NCI-H2107 (cell line): ENCODE measurements around the gene RER1.

Experiments used
- DNase-seq: peaks from one replicate; lab custom pipeline; 2025; lab: John Stamatoyannopoulos, UW

RER1 gene

DNA sequence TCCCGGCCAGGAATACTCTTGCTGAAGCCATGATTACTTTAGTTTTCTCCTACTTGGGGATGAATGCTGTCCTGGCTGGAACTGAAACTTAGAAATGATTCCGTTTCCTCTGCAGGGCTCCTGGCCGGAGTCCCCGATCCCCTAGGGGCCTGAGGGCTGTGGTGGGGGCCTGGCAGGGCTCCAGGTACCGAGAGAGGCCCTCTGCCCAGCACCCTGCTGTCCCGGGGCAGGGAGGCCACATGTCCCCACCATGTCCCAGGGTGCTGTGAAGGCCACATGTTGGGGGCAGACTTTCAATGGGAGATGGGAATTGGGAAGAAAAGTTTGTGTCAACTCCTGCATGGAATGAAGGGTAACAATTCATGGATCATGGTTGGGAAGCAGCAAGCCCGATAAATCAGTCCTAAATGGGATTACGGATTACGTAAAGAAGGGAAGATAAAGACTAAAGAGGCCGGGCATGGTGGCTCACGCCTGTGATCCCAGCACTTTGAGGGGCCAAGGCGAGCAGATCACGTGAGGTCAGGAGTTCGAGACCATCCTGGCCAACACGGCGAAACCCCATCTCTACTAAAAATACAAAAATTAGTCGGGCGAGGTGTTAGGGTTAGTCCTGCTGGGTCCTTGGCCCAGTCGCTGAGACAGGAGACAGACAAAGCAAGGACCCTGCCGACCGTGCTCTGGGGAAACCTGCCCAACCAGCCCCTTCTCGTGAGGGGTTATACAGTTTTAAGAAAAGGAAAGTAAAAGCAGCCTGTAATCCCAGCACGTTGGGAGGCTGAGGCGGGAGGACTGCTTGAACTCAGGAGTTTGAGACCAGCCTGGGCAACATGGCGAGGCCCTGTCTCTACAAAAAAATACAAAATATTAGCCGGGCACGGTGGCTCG, 37.8 kb upstream of the RER1 start:
- DNase-seq: no peak

DNA sequence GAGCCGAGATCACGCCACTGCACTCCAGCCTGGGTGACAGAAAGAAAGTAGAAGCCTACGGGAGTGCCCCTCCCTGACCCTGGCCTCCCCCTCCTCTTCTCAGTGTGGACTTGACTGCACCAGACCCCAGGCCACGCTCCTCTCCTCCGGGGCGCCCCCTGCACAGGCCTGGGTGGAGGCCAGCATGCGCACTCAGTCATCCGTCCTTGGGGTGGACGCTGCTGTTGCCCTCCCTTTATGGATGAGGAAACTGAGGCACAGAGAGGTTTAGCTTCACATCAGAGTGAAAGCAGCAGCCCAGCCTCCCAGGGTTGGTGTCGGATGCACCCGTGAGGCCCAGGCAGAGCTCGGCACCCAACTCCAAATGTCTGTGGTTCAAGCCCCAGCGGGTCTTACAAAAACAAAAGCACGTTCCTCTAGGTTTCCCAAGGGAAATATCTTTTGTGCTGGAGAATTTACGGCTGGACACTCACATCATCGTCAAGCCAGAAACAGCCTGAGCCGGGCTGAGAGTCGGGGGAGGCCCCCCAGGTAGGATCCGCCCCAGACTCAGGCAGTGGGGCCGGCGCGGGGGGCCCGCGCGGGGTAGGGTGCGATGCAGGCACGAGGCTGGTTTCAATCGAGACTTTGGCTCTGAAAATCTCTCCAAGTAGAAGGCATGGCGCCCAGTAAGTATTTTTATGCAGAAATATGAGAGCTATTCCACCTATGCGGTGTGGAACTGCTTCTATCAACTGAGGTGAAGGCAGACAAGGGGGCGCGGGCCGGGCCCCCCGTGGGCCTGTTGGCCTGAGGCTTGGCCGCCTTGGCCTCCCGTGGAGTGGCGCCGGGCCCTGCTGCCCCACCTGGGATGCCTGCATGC, 36.9 kb upstream of the RER1 start:
- no peak for DNase-seq

DNA sequence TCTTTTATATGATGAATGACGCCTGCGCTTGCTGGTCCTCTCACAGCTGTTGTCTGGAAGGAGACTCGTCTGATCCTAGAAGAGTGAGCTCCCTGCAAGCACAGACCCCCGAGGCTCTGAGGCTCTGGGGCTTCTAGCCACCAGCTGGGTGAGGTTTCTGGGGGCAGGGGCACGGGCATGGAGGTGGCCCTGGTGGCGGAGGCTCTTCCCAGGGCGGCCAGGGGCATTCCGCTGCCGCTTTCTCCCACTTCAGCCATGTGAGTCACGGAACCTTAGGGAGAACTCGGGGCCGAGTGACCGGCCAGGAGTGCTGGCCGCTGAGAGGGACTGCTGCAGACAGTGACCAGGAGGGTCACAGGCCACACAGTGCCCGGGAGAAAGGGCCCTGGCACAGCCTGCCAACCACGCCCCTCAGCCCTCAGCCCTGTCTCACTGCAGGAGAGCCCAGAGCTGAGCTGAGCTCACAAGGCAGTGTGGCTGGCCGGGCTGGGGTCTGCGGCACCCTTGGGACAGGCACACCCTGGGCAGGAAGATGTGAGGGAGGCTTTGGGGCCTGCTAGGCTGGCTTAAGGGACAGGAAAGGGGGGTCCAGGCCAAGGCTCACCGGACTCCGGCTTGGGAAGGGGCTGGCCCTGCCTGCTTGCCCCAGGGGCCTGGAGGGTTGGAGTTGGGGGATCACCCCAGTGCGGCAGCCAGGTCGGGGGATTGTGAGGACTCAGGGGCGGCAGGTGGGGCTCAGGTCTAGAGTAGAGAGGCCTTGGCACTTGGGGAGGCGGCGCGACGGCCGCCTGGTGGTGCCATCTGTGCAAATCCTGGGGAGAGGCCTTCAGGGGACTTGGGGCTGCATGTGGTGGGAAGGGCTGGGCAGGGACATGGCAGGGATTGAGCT, 36.0 kb upstream of the RER1 start:
- no peak for DNase-seq

DNA sequence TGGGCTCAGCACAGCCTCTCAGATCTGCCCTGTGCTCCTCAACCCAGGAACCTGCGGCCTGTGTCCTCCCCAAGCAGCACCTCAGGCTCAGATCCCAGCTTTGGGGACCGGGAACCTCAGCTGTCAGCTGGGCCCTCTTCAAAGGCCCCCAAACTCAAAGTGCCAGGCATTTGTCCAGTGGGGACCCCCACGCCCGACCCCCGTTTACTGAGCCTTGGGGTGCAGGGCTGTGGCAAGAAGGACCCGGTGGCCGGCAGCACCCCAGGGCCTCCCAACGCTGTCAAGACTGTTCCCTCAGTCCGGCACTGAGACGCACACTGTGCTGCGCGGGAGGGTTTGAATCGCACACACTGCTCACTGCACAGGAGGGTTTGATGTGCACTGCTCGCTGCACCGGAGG, 35.2 kb upstream of the RER1 start:
- DNase-seq: no peak

DNA sequence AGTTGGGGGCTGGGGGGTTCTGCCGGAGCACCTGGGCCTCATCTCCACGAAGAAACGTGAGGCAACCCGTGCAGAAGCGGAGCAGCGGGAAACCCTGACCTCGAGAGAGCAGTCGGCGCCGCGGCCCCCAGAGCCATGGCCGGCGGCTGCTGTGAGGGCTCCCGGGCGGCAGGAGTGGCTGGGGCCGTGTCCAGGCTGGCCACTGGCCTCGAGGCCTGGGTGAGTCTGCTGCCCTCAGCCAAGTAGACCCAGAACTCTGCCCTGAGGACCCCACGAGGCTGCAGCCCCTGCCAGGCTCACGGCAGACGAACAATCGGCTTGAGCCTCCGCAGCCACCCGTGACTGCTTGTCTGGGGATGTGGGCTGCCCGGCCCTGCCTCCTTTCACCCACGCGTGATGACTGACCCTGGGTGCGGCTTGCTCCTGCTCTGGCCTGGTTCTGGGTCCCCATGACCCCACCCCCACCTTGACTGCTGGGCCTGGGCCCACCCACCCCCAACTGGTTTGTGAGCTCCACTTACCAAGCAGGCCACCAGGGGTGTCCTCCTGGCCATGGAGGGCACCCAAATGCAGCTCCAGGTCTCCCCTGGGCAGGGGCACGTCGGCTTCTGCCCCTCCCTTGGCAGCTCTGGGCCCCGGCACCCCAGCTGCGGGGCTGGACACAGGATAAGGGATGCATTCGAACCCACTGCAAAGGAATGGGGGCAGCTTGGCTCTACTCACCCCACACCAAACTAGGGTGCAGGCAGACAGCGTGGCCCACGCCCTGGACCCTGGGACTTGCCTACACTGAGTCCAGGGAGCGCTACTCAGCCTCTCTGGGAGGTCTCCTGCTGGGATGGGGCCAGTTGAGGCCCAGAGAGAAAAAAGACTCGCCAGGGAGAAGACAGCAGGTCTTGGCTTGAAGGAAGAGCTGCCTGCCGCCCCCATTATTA, 34.5 kb upstream of the RER1 start:
- no peak for DNase-seq

DNA sequence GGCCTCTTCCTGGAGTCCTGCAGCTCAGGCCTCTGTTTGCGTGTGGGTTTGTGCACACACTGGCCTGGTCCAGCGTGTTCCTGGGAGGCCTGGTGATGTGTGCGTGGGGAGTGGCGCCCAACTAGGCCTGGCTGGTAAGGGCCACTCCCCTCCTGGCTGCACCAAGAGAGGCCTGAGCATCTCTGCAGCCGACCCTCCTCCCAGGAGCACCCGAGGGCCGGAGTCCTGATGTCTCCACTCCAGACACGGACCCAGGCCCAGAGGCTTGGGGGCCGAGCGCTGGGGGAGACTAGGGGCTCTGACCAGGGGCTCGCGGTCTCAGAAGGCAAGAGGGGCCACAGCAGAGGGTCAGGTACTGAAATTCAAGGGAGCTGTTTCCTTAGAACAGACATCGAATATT, 33.6 kb upstream of the RER1 start:
- no peak for DNase-seq

DNA sequence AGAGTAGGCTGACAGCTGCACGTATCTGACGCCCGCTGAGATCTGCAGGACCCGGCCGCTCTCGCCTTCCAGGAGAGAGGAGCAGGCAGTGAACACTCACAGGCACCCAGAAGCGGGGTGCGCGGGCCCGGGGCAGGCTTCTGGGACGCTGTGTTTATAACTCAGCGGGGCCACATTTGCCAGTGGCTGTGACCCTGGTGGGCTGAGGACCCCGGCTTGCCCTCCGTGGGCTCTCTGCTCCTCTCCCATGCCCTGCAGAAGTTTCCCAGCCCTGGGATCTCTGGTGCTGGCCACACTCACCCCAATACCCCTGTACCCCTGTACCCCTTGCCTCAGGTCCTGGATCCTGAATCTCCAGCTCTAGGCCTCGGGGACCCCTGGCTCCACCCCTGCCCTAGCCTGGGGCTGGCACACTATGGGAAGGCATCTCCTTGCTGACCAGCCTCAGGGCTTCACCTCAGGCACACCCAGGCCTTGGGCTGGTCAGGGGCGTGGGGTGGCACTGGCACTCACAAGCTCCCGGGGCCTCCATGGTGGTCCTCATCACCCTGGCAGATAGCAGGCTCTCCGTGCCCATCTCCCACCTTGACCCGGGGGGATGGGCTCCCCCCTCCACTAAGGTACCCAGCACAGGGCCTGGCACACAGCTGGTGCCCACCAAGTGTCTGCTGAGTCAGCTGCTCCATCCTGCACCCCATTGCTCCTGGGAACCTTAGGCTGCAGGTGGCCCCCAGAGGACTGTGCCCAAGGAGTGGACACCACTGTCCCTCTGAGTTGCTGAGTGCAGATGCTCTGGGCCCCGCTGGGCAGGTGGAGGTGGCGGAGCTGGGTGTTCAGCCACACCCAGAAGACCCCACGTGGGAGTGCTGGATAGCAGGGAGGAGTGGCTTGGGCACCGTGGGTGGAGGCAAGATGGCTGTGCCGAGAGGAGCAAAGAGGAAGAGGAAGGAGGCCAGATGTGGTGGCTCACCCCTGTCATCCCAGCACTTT, 32.7 kb upstream of the RER1 start:
- no peak for DNase-seq

DNA sequence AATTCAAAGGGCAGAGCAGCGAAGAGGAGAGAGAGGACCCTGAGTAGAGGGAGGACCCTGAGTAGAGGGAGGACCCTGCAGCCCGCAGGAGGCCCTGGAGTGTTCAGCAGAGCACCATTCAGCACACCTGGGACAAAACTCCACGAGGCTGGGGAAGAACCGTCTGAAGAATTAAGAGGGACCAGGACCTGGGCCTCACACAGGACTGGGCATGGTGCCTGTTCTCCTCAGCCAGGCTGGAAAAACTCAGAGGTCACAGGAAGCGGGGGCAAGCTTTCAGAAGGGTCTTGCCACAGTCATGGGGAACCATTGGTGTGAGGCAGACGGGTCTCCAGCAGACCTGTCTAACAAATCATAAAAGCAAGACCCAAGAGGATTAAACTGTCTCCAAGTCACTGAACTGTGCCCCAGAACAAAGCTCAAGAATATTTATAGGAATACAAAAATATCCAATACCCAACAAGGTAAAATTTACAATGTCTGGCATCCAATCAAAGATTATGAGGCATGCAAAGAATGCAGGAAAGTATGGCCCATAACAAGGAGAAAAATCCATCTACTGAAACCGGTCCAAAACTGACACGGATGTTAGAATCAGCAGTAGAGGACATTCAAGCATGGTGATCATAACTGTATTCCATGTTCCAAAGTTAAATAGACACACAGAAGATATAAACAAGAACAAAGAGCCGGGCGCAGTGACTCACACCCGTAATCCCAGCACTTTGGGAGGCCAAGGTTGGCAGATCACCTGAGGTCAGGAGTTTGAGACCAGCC, 30.9 kb upstream of the RER1 start:
- DNase-seq: no peak

DNA sequence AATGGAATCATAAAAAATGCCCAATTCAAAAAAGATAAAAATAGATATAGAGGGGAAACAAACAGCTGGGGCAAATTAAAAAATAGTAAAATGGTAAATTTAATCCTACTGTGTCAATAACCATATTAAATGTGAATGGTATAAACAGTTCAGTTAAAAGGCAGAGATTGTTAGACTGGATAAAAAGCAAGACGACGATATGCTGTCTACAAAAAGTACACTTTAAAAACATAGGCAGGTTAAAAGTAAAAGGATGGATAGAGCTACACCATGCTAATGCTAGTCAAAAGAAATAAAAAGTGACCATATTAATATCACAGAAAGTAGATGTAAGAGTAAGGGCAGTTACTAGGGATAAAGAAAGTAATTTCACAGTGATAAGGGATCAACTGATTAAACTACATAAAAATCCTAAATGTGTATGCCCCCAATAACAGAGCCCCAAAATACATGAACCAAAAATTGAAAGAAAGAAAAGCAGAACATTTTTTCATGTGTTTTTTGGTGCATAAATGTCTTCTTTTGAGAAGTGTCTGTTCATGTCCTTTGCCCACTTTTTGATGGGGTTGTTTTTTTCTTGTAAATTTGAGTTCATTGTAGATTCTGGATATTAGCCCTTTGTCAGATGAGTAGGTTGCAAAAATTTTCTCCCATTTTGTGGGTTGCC, 27.7 kb upstream of the RER1 start:
- no peak for DNase-seq

DNA sequence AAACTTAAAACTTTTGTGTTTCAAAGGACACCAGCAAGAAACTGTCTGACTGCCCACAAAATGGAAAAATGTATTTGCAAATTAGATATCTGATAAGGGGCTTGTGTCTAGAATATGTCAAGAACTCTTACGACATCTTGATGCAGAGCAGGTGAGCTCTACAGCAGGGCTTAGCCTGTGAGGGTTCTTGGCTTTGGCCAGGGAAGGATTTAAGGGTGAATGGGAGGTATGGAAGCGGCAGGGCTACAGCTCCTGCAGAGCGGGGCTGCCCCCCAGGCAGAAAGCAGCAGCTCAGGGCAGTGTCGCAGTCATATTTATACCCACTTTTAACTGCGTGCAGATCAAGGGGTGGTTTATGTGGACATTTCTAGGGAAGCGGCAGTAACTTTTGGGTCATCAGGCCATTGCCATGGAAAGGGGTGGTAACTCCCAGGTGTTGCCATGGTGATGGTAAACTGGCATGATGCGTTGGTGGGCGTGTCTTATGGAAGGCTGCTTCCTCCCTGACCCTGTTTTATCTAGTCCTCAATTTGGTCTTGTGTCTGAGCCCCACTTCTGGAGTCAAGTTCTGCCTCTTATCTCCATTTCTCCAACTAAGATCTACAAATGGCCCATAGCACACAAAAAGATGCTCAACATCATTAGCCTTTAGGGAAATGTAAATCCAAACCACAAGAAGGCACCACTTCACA, 23.4 kb upstream of the RER1 start:
- DNase-seq: no peak

DNA sequence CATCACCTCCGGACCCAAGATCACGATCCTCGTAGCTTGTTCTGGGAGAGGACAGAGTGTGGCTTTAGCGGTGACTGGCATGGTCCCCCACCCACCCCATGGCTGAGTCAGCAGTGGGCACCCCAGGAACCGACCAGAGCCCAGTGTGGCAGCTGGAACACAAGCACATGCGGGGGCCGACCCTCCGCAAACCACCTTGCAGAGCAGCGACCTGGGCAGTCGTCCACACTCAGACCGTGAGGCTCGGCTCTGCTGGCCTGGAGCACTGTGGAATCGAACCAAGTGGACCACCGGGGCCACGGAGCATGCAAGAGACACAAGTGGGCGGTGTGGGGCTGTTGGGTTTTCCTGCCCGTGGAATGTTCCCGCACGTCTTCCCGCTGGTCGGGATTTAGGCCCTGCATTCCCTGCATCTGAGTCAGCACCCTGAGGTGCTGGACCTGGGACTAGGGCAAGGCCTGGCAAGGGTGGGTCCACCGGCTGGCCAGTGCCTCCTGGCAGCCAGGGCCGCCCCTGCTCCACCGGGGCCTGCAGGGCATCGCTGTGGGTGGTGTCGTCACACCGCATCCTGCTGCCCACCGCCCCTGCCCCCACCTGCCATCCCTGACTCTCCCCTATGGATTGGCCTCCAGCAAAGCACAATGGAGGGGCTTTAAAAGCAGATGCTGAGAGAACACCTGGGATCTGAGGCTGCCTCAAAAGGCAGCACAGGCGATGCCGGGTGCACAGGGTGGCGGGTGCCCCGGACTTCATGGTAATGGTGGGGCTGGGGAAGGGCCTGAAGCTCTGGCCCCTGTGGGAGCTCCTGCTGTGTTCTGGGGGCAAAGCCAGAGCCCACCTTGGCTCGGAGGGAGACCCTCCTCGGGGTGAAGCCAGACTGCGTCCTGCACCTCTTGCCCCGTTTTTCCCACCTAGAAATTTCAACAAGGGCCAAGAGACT, 18.8 kb upstream of the RER1 start:
- no peak for DNase-seq

DNA sequence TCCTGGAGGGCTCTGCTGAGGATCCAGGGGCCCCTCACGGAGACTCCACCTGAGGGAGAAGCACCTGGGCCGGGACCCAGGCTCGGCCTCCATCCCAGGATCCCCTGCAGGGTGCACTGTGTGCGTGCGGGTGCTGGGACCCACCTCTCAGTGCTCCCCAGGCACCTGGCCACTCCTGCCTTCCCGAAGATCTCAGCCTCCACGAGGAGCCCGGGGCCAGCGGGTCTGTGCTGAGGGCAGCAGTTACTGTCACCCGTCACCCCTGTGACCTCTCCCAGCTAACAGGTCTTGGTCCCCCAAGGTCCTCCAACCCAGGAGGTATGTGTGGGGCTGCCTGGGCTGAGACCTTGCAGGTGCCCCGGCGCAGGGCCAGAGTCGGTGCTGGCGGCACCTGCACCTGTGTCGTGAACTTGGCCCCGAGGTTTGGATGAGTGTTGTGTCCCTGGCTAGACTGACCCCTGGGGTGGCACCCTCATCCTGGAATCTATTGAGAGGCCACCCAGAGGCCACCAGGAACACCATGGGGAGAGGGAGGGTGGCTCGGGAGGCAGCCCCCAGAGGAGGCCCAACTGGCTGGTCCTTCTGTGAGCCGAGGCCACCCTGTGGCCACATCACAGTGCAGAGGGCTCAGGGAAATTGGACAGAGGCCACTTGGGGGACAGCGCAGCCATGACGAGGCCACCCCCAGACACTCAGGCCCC, 17.9 kb upstream of the RER1 start:
- DNase-seq: no peak

DNA sequence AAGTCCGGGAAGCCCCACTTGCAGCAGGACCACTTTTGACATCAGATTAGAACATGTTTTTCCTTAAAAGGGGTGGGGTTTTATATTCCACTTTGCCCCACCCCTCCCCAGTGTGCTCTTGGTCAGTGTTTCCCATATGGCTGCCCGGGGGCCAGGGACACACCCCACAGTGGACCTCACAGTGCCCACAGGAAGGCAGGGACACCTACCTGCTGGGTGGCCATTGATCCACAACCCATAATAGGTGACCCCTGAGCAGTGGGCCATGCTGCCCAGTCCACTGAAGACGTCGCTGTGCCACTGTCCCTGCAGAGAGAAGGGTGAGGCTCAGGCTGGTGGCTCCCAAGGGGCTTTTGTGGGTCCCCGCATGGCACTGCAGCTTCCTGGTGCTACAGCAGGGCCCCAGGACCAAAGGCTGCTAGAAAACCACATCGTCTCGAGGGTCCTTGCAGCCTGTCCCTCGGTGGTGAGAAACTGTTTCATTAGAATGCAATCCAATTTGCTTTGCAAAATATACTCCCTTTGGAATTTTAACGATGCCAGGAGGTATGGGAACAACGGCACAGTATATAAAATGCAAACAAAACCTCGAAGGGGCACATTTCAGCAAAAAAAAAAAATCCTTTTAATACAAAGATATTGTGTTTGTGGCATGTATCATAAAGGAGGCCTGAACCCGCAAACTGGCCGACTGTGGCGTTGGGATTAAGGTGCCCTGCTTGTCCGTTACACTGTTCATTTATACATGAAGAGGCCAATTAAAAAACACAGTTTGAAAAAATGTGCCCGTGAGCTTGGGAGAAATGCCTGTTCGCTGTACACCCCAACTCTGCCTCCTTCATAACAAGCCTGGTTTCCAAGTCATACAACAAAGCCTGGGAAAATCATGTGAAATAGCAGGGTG, 17.1 kb upstream of the RER1 start:
- DNase-seq: no peak

DNA sequence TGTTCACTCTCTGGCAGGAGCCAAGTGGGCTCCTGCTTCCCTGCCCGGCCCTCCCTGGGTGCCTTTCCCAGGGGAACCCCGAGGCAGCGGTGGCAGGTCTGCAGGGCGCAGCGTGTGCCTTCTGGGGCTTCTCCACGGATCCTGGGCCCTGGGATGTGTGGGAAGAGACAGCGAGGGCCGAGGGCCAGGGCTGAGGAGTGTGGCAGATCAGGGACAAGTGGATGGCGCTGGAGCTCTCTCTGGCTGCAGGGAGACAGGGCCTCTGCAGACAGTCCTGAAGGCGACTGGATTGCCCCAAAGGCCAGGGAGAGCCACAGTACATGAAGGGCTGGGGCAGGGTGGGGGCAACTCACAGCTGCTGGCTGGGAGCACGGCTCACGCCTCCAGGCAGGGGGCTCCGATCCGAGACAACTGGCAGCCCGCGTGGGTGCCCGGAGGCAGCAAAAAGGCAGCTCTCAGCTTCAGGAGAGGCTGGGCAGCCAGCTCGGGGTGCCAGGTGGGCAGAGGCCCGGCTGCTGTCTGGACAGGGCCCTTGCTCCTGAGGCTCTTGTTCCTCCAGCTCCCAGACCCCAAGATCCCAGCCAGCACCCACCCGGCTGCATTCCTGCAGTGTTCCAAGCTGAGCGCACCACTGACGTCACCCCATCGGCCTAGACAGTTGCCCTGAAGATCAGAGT, 16.3 kb upstream of the RER1 start:
- DNase-seq: no peak

DNA sequence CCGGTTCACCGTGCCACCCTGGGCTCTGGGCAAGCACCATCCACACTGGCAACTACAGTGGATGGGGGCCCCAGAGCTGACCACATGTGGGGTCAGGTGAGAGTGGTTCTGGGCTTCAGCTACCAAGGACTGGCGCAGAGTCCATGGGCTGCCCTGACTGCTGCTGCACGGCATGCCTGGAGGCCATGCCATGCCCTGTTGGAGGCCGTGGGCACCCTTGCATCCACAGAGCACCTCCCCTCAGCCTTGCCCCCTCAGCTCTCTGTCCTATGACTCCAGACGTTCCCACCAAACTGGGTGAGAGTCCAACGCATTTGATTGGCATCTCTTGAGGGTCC, 15.7 kb upstream of the RER1 start:
- no peak for DNase-seq
